NCI-H748 treated with DMSO at 0.1 percent for 48 hours (cell line): ENCODE data around the gene C1QTNF8.

Experiments used
- DNase-seq: peaks from one replicate; lab custom pipeline; 2025; lab: John Stamatoyannopoulos, UW

C1QTNF8 gene

DNA sequence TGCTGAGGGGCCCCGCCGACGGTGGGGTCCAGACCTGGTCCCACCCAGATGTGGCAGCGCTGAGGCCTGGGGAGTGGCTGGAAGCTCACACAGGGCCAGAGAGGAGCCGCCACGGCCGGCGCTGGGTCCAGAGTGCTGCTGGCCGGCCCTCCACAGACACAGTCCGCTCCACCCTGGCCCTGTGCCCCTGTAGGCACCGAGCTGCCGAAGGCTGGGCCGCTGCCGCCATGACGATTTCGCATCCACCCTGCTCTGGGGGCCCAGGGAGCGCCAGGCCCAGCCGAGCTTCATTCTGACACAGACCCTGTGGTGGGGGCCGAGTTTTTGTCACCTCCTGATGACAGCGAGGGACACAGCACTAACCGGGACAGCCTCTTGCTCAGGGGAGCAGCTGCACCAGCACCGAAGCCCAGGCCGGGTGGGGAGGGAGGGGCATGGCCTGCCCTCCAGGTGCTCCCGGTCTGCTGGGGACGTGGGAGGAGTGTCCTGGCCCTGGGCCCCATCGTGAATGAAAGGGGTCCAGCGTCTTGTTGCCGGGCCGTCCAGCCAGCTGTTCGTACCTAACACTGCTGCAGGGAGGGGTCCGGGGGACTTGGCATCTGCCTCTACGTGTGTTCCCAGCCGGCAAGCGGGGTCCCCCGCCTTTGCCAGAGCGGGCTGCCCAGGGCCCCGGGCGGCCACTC is 50.6 kb downstream of the C1QTNF8 start:
- DNase-seq, result no peak

DNA sequence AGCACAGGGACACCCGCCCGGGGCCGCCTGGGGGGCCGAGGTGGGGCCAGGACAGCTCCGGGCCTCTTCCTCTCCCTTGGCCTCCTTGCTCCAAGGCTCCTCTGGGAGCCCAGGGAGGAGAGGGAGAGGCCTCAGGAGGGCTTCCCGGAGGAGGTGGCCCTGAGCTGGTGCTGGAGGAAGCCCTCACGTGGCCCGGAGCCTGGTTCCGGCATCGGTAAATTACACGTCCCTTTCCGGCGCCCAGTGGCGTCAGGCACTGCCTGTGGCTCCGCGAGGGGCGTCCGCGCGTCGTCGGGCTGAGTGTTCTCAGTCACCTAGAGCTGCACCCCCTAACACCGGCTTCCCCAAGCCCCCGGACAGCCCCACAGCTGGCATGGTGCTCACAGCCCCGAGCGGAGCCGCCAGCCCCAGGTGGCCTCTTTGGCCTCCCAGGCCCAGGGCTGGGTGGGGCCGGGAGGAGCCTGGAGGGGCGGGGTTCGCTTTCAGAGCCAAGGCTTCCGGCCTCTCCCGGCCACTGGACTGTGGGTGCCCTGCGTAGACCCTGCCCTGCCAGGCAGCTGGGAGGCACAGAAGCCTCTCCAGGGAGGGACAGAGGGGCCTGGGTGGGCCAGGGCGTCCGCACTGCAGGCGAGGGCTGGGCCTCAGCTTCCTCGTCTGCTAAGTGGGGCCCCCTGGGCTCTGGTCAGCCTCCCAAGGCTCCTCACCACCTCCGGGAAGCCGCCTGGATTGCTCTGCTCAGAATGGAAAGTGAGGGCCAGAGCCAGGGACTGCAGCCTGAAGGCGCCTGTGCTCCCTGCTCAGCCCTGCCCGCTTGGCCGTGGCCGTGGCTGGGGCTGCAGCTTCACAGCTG is 51.4 kb downstream of the C1QTNF8 start:
- no peak for DNase-seq

GRCh38 chr16:1043881-1044451 is 52.1 kb downstream of the C1QTNF8 start:
- DNase-seq, result no peak

DNA sequence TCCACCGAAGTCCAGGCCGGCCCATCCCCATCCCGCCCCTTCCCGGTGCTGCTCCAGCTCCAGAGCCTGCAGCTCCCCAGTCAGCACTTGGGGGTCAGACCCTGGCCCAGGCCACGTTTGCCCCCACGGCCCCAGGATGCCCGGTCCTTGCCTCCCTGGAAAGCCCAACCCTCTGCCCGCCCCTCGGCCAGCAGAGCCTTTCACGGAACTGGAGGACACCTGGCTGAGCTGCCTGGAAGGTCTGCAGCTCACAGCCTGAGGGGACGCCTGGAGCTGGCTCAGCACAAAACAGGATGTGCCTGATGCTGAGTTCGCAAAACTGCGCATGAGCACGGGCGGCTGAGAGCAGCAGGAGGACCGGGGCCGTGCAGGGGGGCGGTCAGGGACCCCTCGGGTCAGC is 53.2 kb downstream of the C1QTNF8 start:
- DNase-seq, result peak; percentile 2

- no peak for DNase-seq
Observed at GRCh38 chr16:1042049-1042744, 53.8 kb downstream of the C1QTNF8 start.

GRCh38 chr16:1040346-1040745 is 55.7 kb downstream of the C1QTNF8 start:
- no peak for DNase-seq

GRCh38 chr16:1039762-1040161 is 56.3 kb downstream of the C1QTNF8 start:
- no peak for DNase-seq

- no peak for DNase-seq
Observed at GRCh38 chr16:1038932-1039331, 57.1 kb downstream of the C1QTNF8 start.
